HG03378 (cell line): ENCODE measurements around the gene NTM.

ENCODE experiments used
- ATAC-seq: cut with Tn5 transposase; IDR thresholded peaks from one replicate; pipeline ENCODE4 v1.9.1; 2021; ENCODE audit warnings: mild to moderate bottlenecking, moderate library complexity; ENCODE audit not compliant: unreplicated experiment

NTM gene

DNA sequence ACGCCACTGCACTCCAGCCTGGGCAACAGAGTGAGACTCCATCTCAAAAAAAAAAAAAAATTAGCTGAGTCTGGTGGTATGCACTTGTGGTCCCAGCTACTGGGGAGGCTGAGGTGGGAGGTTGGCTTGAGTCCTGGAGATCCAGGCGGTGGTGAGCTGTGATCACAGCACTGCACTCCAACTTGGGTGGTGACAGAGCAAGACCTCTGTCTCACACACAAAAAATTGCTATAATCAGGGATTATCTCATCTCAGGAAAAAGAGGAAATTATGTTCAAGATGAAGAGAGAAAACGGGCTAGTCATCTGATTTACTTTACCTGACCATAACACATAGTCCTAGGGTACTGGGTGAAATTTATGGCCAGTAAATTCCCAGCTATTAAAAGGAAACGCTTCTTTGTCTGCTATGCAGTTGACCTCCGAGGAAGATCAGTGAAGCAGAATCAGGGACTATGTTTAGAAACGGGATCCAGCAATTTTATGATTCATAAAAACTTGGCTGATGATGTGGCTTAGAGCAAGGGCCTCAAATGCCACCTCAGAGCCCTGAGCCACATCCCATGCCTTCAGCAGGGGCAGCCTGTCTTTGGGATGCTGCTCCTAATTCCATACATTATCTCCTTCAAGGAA is 386.2 kb downstream of the NTM start:
- no peak for ATAC-seq

DNA sequence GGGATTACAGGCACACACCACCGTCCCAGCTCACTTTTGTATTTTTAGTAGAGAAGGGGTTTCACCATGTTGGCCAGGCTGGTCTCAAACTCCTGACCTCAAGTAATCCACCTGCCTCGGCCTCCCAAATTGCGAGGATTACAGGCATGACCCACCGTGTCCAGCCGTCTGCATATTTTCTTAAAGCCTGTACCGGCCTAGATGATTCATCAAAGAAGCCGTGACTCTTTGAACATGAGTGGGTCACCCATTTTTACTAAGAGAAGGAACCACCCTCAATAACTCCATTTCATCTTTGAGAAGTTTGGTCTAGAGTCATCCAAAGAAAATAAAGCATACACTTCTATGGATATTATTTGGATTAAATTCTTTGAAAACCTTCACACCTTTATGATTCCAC is 388.3 kb downstream of the NTM start:
- ATAC-seq: no peak

GRCh38 chr11:131759140-131759539 is 388.7 kb downstream of the NTM start:
- ATAC-seq: no peak

DNA sequence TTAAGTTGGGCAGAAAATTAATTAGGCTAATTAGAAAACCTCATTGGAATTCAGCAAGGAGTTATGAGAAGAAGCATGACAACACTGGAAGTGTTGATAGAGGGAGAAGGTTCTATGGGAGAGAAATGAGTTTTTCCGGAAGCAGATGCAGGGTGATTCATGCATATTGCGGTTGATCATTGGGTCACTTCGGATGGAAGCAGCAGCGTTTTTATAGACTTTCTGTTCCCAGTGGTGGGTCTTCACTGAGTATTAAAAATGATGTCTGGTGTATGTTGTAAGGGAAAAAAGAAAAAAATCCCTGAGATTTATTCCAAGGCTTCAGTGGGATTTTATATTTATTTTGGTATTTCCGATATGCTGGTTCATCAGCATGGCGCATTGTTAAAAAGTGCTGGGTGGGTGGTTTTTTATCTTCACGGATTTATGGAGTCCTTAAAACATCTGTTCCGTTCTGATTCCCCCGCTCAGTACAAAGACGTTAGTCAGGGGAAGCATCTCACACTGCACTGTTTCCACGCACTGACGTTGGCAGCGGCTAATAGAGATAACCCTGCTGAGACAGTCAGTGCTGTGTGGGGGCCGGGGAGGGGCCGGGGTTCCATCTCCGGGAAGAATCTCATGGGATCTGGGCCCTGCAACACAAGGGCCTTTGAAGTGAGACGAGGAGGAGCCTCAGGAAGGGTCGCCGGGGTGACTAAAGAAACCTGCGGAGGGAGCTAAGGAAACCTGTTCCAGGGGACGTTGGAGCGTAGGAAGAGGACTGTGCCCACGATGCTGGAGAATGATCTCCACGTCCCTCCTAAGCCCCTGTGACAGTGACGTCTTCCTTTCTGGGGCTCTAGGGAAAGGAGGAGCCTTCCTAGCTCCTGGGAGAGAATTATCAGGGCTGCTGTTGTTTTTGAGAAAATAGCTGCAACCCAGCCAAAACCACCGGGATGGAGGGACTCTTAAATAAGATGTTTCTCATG is 390.0 kb downstream of the NTM start:
- no peak for ATAC-seq

- ATAC-seq: no peak
These were observed 392.1 kb downstream of the NTM start for GRCh38 chr11:131762346-131763110.

DNA sequence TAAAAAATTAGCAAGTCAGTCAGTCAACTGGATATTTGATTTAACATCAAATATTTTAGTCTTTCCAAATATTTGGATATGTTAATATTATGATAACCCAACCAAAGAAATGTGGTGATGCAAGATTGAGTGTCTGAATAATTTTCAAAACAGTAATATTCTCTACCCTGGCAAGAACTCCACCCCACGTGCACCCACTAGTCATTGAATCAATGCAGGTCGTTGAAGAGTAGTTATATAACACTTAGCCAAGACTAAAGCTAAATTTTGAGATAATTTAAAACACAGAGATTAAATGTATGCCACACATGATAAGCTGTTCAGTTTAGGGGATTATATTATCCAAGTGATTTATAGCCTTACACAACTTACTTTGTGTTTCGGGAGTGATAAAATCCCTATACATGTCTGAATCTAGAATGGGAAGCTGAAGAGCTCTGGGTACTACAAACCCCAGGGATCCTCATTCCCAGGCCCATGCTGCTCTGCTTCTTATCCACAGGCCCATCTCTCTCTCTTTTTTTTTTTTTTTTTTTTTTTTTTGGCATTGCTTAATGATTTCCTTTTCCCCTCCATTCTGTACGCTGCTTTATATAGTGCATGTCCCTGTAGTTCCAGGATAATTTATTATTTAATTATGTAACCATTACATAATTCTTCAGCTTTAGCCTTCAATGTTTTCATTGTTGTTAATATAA is 392.9 kb downstream of the NTM start:
- no peak for ATAC-seq

- no peak for ATAC-seq
These were observed 393.7 kb downstream of the NTM start for GRCh38 chr11:131764126-131764525.

- ATAC-seq: no peak
These were observed 394.2 kb downstream of the NTM start for GRCh38 chr11:131764649-131765048.

- ATAC-seq: no peak
These were observed 396.2 kb downstream of the NTM start for GRCh38 chr11:131766637-131767036.

GRCh38 chr11:131767421-131767820 is 397.0 kb downstream of the NTM start:
- no peak for ATAC-seq

DNA sequence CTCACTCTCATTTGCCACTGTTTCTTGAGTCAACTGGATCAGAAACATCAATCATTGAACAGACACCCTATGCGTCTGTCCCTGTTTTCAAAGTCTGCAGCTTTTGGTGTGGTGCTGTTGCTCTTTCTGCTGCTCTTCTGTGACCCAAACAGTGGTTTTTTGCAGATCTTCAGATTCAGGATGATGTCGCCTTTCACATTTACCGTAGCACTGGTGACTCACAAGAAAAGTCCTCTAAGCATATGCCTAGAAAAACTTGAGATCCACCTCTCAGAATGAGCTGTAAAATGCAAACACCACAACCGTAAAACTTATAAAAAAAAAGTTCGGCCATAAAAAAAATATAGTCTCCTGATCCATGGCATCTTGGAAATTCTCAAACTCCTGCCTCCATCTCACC is 400.4 kb downstream of the NTM start:
- ATAC-seq: no peak

DNA sequence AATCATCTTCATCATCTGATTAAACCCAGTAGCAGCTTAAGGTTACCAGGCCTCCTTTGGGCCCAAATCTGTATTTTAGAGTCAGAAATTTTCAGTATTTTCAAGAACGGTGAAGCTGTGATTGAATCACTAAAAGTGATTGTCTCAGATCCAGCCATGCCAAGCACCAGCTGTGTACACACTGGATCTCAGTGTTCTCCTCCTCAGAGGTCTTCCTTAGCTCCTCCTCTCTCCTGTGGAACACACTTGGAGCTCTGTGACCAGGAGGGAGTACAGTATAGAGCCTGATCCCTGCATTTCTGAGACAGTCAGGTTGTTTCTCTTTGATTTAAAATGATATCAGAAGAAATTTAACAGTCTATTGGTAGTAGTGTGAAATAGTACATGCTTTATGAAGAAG is 401.1 kb downstream of the NTM start:
- no peak for ATAC-seq

- no peak for ATAC-seq
These were observed 403.2 kb downstream of the NTM start for GRCh38 chr11:131773626-131774025.

GRCh38 chr11:131776211-131776610 is 405.8 kb downstream of the NTM start:
- ATAC-seq: no peak

GRCh38 chr11:131785801-131786200 is 415.4 kb downstream of the NTM start:
- no peak for ATAC-seq

- ATAC-seq: no peak
These were observed 416.7 kb downstream of the NTM start for GRCh38 chr11:131787119-131787518.

DNA sequence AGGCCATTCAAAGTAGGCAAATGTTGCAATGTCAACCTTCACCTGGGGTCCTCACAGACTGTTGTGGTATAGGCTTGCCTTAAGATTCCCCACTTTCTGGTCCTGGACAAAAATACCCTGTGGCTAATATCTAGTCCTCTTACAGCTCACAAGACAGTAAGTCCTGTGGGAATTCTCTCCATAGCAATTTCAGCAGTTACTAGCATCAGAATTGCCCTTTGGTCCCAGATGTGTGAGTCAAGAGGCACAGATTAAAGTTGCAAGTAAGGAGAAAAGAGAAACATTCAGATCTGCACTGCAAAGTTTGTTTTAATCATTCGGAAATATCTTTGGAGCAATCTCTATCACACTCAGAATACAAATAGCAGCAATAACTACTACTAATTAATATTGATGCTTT is 420.2 kb downstream of the NTM start:
- ATAC-seq: no peak

GRCh38 chr11:131792243-131792642 is 421.8 kb downstream of the NTM start:
- ATAC-seq: no peak

- ATAC-seq: no peak
These were observed 425.7 kb downstream of the NTM start for GRCh38 chr11:131796089-131796488.

- no peak for ATAC-seq
These were observed 426.1 kb downstream of the NTM start for GRCh38 chr11:131796541-131796940.

DNA sequence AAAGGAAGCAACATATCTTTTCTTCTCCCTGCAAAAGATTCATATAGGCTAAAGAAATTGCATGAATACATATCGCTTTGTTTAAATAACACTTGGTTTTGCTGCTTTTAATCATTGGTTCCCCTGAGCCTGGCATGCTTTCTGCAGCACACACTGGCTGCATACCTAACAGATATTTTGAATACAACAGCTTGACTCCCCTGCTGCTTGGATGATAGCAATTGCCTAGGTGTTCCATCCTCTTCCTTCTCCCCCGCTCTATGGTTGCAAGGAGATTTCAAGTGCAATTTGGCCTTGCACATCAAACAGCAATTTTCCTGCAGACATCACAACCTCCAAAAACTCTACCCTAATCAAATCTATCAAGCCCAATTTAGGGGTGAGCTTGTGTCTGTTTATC is 430.0 kb downstream of the NTM start:
- ATAC-seq: no peak
